Measurements from ENCODE around the gene GRIN2C. TPM values are rescaled to one million over a fixed set of nuclear protein-coding genes. Genes with fewer than 3 reads are reported as not detected.

GRIN2C gene
- total and polyA plus RNA-seq, 2 of the 4 experiments (the other 2 are of a cell fraction): 0.22 TPM; not detected in 1

GRCh38 chr17:74862108-74862901, 2.6 kb upstream of the GRIN2C start:
- Histone ChIP-seq H3K36me3 (ENCODE audit: control insufficient read depth, insufficient read depth, low read length) (peaks cover 9% of the 10 kb centered on the region; the same call in 1 of the 2 replicates), H2AK9ac (replicated peaks; ENCODE audit: low read depth, low read length, poor library complexity) (peak overlapping the region; percentile 70), H2BK5ac (ENCODE audit: low read depth, low read length, poor library complexity, severe bottlenecking) (no peak overlapping the region), H4K8ac (ENCODE audit: low read depth in 2 of 2, low read length in 2 of 2) (no peak overlapping the region), H3K4ac (ENCODE audit: low read depth, low read length) (no peak overlapping the region), H3K23ac (ENCODE audit: low read depth, low read length) (peak overlapping the region; percentile 33; the same call in 1 of the 2 replicates), H2AK5ac (ENCODE audit: low read depth, low read length) (no peak overlapping the region), H3K9me3 (ENCODE audit: control insufficient read depth, insufficient read depth, low read length) (no peaks in the 10 kb centered on the region), H3K79me1 (ENCODE audit: low read depth in 1 of 2, low read length in 2 of 2) (no peaks in the 10 kb centered on the region), H4K20me1 (ENCODE audit: insufficient read depth, low read length) (peaks cover 4% of the 10 kb centered on the region; the same call in 1 of the 2 replicates), H3K56ac (ENCODE audit: extremely low read depth, insufficient read depth, low read length) (no peak overlapping the region), H3K4me3 (ENCODE audit: insufficient read depth, low read depth, low read length) (no peak overlapping the region), H3K4me1 (ENCODE audit: control insufficient read depth, insufficient read depth, low read length) (no peaks in the 10 kb centered on the region; the same call in 1 of the 2 replicates), H2BK120ac (ENCODE audit: low read depth, low read length) (no peak overlapping the region), H3K9me1 (ENCODE audit: insufficient read depth, low read length) (no peaks in the 10 kb centered on the region), H3K27me3 (ENCODE audit: control insufficient read depth, insufficient read depth, low read length) (peaks cover 44% of the 10 kb centered on the region), H3K14ac (replicated peaks; ENCODE audit: low read depth, low read length) (no peak overlapping the region), H3K27ac (ENCODE audit: insufficient read depth, low read length) (no peak overlapping the region), H3K18ac (ENCODE audit: low read depth, low read length) (no peak overlapping the region), H3K9ac (ENCODE audit: low read depth, low read length) (no peak overlapping the region), H2BK15ac (ENCODE audit: low read depth, low read length) (no peak overlapping the region), H4K5ac (ENCODE audit: low read depth, low read length) (no peak overlapping the region), H3K4me2 (ENCODE audit: low read depth, low read length) (no peak overlapping the region), H4K91ac (ENCODE audit: insufficient read depth, low read depth, low read length) (no peak overlapping the region), H2AFZ (replicated peaks; ENCODE audit: low read length, poor library complexity) (no peak overlapping the region), H2BK20ac (ENCODE audit: low read depth, low read length) (no peak overlapping the region)
- ATAC-seq (ENCODE audit: low read depth): peak; percentile 5; the same call in 1 of the 2 replicates
- no TSS peak for BruUV-seq (replicated peaks)
- POLR2A ChIA-PET (ENCODE audit: unreplicated experiment): interaction anchor here (0.5 to 1.4 kb wide), 2 partner anchors 8 to 11 kb away, joined by 3 to 5 read pairs; partner anchors contain the start of gene FDXR
- CTCF ChIA-PET: interaction anchor here (0.6 to 0.7 kb wide), 3 partner anchors 11 to 772 kb away, joined by 3 read pairs; partner anchors contain the start of gene FDXR
- intact Hi-C loops (cut with micrococcal nuclease) (loop anchor here (10.0 kb wide), 1 partner anchor 488 kb away; no protein-coding TSS in a partner anchor), in situ Hi-C loops (cut with MboI; ENCODE audit: low sequenced_read_pairs) (loop anchor here (25.0 kb wide), 1 partner anchor 650 kb away; the partner anchor contains the start of genes RPL38 and TTYH2), dilution Hi-C loops (cut with HindIII; ENCODE audit: low sequenced_read_pairs, unreplicated experiment) (no loop called here)
- no CpG with 5 or more reads among the region's 25 CpGs for WGBS, 2 experiments (ENCODE audit: extremely low coverage in 2 of 2, insufficient read length in 1 of 2)
- DNase-seq: peak; percentile 9
- peak; percentile 52 for TF ChIP-seq SMC3 (IDR thresholded peaks at IDR 0.05; ENCODE audit: low read depth, low read length)
- TF ChIP-seq CTCF (conservative IDR thresholded peaks at IDR 0.05; ENCODE audit: low read depth, low read length): peak; percentile 54
- no peak for TF ChIP-seq FOS (IDR thresholded peaks at IDR 0.05; ENCODE audit: low read depth, low read length)
- TF ChIP-seq RAD21 (IDR thresholded peaks at IDR 0.05; ENCODE audit: low read length): peak; percentile 40

Measured in IMR-90 (cell line).